HepG2 (cell line): Measurements from ENCODE around the gene PKMYT1. TPM values are rescaled to one million over a fixed set of nuclear protein-coding genes. Genes with fewer than 3 reads are reported as not detected.

ENCODE experiments used
- GABPB1 ChIP-seq: IDR thresholded peaks from 2 replicates; pipeline ENCODE4 v1.6.1; 2016; ENCODE audit warnings: mild to moderate bottlenecking, missing genetic modification reagents, moderate library complexity, missing compliant biosample characterization
- GFI1 ChIP-seq: sonication (generic); formaldehyde crosslinking; IDR thresholded peaks from 2 replicates; pipeline ENCODE4 v1.5.0; 2020; ENCODE audit warnings: missing genetic modification reagents, mild to moderate bottlenecking, borderline replicate concordance
- HOXA3 ChIP-seq: sonication (generic); formaldehyde crosslinking; IDR thresholded peaks from 2 replicates; pipeline ENCODE4 v1.5.0; 2020; ENCODE audit warnings: missing genetic modification reagents
- IKZF4 ChIP-seq: sonication (generic); formaldehyde crosslinking; IDR thresholded peaks from 2 replicates; pipeline ENCODE4 v1.5.1; 2020; ENCODE audit warnings: borderline replicate concordance, mild to moderate bottlenecking, low read depth, missing genetic modification reagents; ENCODE audit errors: not compliant biosample characterization
- MEIS2 ChIP-seq: sonication (generic); formaldehyde crosslinking; IDR thresholded peaks from 2 replicates; pipeline ENCODE4 v1.9.0; 2021; ENCODE audit warnings: mild to moderate bottlenecking, missing genetic modification reagents
- NFIC ChIP-seq: IDR thresholded peaks from 2 replicates; pipeline ENCODE4 v1.6.1; 2012; ENCODE audit warnings: mild to moderate bottlenecking, low read length, inconsistent platforms
- SMAD3 ChIP-seq: sonication (generic); formaldehyde crosslinking; IDR thresholded peaks from 2 replicates; pipeline ENCODE4 v1.4.0; 2020; ENCODE audit warnings: missing genetic modification reagents
- SNRNP70 ChIP-seq: fragments of 200-400 bp; formaldehyde crosslinking; IDR thresholded peaks from 2 replicates; pipeline ENCODE4 v1.6.1; 2017; ENCODE audit warnings: mild to moderate bottlenecking, low read depth, low read length, moderate library complexity
- ZBTB1 ChIP-seq: sonication (generic); formaldehyde crosslinking; IDR thresholded peaks from 2 replicates; pipeline ENCODE4 v1.4.0; 2020; ENCODE audit warnings: missing genetic modification reagents, borderline replicate concordance
- ZNF230 ChIP-seq: sonication (generic); formaldehyde crosslinking; IDR thresholded peaks from 2 replicates; pipeline ENCODE4 v1.4.0; 2020; ENCODE audit warnings: mild to moderate bottlenecking, missing genetic modification reagents
- ZNF567 ChIP-seq: sonication (generic); formaldehyde crosslinking; IDR thresholded peaks from 2 replicates; pipeline ENCODE4 v1.8.1; 2023; ENCODE audit warnings: mild to moderate bottlenecking, missing genetic modification reagents, borderline replicate concordance
- ZNF879 ChIP-seq: sonication (generic); formaldehyde crosslinking; IDR thresholded peaks from 2 replicates; pipeline ENCODE4 v1.8.1; 2023; ENCODE audit warnings: missing genetic modification reagents
- polyA plus RNA-seq, 8 experiments: library from polyadenylated mRNA; depleted of rRNA in 3 of 8; stranded (reverse) in 7 of 8; unstranded in 1 of 8; fragments of >200 nt; fragmentation: Illumina TruSeq in 4 of 8; extraction: Trizol in 4 of 8; gene quantifications; 2 replicates each; pipeline versions ENCODE4 v1.2.1 to v1.2.3, GENCODE V29; 2011 to 2016; ENCODE audit warnings: low read depth in 4 of 8, missing spikeins in 1 of 8, mixed read lengths in 1 of 8; ENCODE audit not compliant: insufficient read depth in 1 of 8
- total RNA-seq, 5 experiments: library from RNA; depleted of rRNA; stranded (reverse); fragments of >200 nt; fragmentation: Illumina TruSeq; extraction: Trizol; gene quantifications; 2 replicates each; pipeline ENCODE4 v1.2.3, GENCODE V29; 2016; ENCODE audit warnings: low read depth in 1 of 5
- TF ChIP-seq, protein P1 (sequence below): sonication (generic); formaldehyde crosslinking; IDR thresholded peaks from one replicate; pipeline ENCODE4 v1.5.1; 2020; ENCODE audit warnings: mild to moderate bottlenecking, missing genetic modification reagents; ENCODE audit errors: not compliant biosample characterization
- TF ChIP-seq, protein P2 (sequence below): sonication (generic); formaldehyde crosslinking; IDR thresholded peaks from 2 replicates; pipeline ENCODE4 v1.5.1; 2020; ENCODE audit warnings: mild to moderate bottlenecking, missing genetic modification reagents, borderline replicate concordance
- TF ChIP-seq, protein P3 (sequence below): IDR thresholded peaks from 2 replicates; pipeline ENCODE4 v1.6.1; 2016; ENCODE audit warnings: missing genetic modification reagents, missing compliant biosample characterization

Gene PKMYT1
- total and polyA plus RNA-seq, 2 of the 13 experiments (the other 11 are each of a cell fraction or from before 2014, with no cell fraction given) = 7.0 to 27.8 TPM

DNA sequence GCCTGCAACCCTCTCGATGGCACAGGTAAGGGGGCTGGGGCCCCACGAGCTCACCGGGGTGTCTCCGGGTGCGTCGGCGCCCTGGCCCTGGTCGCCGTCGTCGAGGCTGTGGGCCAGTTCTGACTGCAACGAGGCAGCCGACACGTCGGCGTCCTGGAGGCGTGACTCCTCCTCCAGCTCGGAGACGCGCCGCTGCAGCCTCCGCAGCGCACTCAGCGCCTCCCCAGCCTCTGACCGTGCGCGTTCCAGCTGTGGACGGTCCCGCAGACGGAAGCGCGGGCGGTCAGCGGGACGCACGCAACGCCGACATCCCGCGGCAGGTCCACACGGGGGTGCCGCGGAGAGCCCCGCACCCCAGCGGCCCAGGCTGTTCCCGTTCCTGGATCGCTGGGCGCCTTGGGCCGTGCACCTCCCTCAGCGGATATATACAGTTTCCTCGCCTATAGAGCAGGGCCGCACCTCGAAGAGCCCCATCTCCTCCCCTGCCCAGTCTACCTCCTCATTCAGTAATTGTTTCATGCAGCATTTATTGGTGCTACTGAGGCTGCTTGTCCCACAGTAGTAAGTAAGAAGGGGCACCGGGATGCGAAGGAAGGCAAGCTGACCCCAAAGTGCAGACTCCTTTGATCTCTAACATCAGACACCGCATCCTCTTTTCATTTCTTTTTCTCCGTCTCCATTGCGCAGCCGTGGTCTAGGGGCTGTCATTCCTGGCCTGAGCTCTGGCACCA lies 49.4 kb upstream of the PKMYT1 start (continued):
- TF ChIP-seq, protein P1, sequence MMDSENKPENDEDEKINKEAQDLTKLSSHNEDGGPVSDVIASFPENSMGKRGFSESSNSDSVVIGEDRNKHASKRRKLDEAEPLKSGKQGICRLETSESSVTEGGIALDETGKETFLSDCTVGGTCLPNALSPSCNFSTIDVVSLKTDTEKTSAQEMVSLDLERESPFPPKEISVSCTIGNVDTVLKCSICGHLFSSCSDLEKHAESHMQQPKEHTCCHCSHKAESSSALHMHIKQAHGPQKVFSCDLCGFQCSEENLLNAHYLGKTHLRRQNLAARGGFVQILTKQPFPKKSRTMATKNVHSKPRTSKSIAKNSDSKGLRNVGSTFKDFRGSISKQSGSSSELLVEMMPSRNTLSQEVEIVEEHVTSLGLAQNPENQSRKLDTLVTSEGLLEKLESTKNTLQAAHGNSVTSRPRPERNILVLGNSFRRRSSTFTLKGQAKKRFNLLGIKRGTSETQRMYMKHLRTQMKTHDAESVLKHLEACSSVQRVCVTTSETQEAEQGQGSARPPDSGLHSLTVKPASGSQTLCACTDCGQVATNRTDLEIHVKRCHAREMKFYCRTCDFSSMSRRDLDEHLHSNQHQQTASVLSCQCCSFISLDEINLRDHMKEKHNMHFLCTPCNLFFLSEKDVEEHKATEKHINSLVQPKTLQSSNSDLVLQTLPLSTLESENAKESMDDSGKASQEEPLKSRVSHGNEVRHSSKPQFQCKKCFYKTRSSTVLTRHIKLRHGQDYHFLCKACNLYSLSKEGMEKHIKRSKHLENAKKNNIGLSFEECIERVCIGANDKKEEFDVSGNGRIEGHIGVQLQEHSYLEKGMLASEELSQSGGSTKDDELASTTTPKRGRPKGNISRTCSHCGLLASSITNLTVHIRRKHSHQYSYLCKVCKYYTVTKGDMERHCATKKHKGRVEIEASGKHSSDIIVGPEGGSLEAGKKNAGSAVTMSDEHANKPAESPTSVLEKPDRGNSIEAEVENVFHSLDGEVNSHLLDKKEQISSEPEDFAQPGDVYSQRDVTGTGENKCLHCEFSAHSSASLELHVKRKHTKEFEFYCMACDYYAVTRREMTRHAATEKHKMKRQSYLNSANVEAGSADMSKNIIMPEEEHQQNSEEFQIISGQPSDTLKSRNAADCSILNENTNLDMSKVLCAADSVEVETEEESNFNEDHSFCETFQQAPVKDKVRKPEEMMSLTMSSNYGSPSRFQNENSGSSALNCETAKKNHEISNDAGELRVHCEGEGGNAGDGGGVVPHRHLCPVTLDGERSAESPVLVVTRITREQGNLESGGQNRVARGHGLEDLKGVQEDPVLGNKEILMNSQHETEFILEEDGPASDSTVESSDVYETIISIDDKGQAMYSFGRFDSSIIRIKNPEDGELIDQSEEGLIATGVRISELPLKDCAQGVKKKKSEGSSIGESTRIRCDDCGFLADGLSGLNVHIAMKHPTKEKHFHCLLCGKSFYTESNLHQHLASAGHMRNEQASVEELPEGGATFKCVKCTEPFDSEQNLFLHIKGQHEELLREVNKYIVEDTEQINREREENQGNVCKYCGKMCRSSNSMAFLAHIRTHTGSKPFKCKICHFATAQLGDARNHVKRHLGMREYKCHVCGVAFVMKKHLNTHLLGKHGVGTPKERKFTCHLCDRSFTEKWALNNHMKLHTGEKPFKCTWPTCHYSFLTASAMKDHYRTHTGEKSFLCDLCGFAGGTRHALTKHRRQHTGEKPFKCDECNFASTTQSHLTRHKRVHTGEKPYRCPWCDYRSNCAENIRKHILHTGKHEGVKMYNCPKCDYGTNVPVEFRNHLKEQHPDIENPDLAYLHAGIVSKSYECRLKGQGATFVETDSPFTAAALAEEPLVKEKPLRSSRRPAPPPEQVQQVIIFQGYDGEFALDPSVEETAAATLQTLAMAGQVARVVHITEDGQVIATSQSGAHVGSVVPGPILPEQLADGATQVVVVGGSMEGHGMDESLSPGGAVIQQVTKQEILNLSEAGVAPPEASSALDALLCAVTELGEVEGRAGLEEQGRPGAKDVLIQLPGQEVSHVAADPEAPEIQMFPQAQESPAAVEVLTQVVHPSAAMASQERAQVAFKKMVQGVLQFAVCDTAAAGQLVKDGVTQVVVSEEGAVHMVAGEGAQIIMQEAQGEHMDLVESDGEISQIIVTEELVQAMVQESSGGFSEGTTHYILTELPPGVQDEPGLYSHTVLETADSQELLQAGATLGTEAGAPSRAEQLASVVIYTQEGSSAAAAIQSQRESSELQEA = no peak
- TF ChIP-seq GFI1 (CRISPR knock-in tag) (no peak), HOXA3 (CRISPR knock-in tag) (no peak), MEIS2 (no peak), ZNF230 (CRISPR knock-in tag) (no peak), GABPB1 (CRISPR knock-in tag) (peak; percentile 27; the same call in 1 of the 2 replicates), ZNF567 (CRISPR knock-in tag) (no peak), ZBTB1 (0 out of 2 replicates have a peak, but pooled peaks have one; percentile 52), SMAD3 (CRISPR knock-in tag) (no peak), ZNF879 (CRISPR knock-in tag) (no peak), IKZF4 (CRISPR knock-in tag) (no peak), SNRNP70 (no peak), NFIC (no peak)
- TF ChIP-seq, protein P2, sequence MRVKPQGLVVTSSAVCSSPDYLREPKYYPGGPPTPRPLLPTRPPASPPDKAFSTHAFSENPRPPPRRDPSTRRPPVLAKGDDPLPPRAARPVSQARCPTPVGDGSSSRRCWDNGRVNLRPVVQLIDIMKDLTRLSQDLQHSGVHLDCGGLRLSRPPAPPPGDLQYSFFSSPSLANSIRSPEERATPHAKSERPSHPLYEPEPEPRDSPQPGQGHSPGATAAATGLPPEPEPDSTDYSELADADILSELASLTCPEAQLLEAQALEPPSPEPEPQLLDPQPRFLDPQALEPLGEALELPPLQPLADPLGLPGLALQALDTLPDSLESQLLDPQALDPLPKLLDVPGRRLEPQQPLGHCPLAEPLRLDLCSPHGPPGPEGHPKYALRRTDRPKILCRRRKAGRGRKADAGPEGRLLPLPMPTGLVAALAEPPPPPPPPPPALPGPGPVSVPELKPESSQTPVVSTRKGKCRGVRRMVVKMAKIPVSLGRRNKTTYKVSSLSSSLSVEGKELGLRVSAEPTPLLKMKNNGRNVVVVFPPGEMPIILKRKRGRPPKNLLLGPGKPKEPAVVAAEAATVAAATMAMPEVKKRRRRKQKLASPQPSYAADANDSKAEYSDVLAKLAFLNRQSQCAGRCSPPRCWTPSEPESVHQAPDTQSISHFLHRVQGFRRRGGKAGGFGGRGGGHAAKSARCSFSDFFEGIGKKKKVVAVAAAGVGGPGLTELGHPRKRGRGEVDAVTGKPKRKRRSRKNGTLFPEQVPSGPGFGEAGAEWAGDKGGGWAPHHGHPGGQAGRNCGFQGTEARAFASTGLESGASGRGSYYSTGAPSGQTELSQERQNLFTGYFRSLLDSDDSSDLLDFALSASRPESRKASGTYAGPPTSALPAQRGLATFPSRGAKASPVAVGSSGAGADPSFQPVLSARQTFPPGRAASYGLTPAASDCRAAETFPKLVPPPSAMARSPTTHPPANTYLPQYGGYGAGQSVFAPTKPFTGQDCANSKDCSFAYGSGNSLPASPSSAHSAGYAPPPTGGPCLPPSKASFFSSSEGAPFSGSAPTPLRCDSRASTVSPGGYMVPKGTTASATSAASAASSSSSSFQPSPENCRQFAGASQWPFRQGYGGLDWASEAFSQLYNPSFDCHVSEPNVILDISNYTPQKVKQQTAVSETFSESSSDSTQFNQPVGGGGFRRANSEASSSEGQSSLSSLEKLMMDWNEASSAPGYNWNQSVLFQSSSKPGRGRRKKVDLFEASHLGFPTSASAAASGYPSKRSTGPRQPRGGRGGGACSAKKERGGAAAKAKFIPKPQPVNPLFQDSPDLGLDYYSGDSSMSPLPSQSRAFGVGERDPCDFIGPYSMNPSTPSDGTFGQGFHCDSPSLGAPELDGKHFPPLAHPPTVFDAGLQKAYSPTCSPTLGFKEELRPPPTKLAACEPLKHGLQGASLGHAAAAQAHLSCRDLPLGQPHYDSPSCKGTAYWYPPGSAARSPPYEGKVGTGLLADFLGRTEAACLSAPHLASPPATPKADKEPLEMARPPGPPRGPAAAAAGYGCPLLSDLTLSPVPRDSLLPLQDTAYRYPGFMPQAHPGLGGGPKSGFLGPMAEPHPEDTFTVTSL (CRISPR knock-in tag) = no peak
- TF ChIP-seq, protein P3, sequence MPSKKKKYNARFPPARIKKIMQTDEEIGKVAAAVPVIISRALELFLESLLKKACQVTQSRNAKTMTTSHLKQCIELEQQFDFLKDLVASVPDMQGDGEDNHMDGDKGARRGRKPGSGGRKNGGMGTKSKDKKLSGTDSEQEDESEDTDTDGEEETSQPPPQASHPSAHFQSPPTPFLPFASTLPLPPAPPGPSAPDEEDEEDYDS = no peak
